HEK293 (cell line): ENCODE measurements around the gene SAPCD1.

Experiments
- GFI1B ChIP-seq: fragments of 450-650 bp; formaldehyde crosslinking; IDR thresholded peaks from 2 replicates; pipeline ENCODE4 v1.5.1; 2016; ENCODE audit warnings: missing biosample characterization, missing genetic modification characterization
- HOXA7 ChIP-seq: sonication (generic); formaldehyde crosslinking; IDR thresholded peaks from 2 replicates; pipeline ENCODE4 v1.8.1; 2022; ENCODE audit warnings: missing genetic modification reagents, borderline replicate concordance
- IKZF3 ChIP-seq: fragments of 450-650 bp; IDR thresholded peaks from 2 replicates; pipeline ENCODE4 v1.5.0; 2018; ENCODE audit warnings: missing biosample characterization, mild to moderate bottlenecking, missing genetic modification characterization, moderate library complexity
- KLF10 ChIP-seq: fragments of 450-650 bp; IDR thresholded peaks from 2 replicates; pipeline ENCODE4 v1.5.1; 2018; ENCODE audit warnings: missing biosample characterization, mild to moderate bottlenecking, missing genetic modification characterization
- PRDM10 ChIP-seq: fragments of 450-650 bp; formaldehyde crosslinking; IDR thresholded peaks from 2 replicates; pipeline ENCODE4 v1.5.1; 2016; ENCODE audit warnings: missing biosample characterization, missing genetic modification characterization
- ZBTB11 ChIP-seq: fragments of 450-650 bp; formaldehyde crosslinking; conservative IDR thresholded peaks from 2 replicates; pipeline ENCODE4 v1.5.1; 2016; ENCODE audit warnings: low read depth, missing biosample characterization, missing genetic modification characterization
- ZNF24 ChIP-seq: fragments of 450-650 bp; formaldehyde crosslinking; IDR thresholded peaks from 2 replicates; pipeline ENCODE4 v1.5.1; 2016; ENCODE audit warnings: missing biosample characterization, missing genetic modification characterization
- ZNF26 ChIP-seq: fragments of 450-650 bp; formaldehyde crosslinking; IDR thresholded peaks from 2 replicates; pipeline ENCODE4 v1.5.1; 2016; ENCODE audit warnings: missing biosample characterization, missing genetic modification characterization
- ZNF341 ChIP-seq: fragments of 450-650 bp; formaldehyde crosslinking; IDR thresholded peaks from 2 replicates; pipeline ENCODE4; 2016; ENCODE audit warnings: low read depth, missing biosample characterization, missing genetic modification characterization
- ZNF354C ChIP-seq: fragments of 450-650 bp; formaldehyde crosslinking; IDR thresholded peaks from 2 replicates; pipeline ENCODE4 v1.5.1; 2016; ENCODE audit warnings: missing biosample characterization, missing genetic modification characterization, low read depth, borderline replicate concordance
- ZNF362 ChIP-seq: fragments of 450-650 bp; formaldehyde crosslinking; IDR thresholded peaks from 2 replicates; pipeline ENCODE4 v1.5.1; 2016; ENCODE audit warnings: missing biosample characterization, missing genetic modification characterization
- ZNF426 ChIP-seq: fragments of 450-650 bp; formaldehyde crosslinking; IDR thresholded peaks from 2 replicates; pipeline ENCODE4 v1.5.1; 2017; ENCODE audit warnings: missing biosample characterization, missing genetic modification characterization, mild to moderate bottlenecking, inconsistent platforms, moderate library complexity
- ZNF488 ChIP-seq: fragments of 450-650 bp; formaldehyde crosslinking; IDR thresholded peaks from 2 replicates; pipeline ENCODE4 v1.5.1; 2016; ENCODE audit warnings: missing biosample characterization, missing genetic modification characterization
- ZNF513 ChIP-seq: fragments of 450-650 bp; IDR thresholded peaks from 2 replicates; pipeline ENCODE4 v1.5.1; 2018; ENCODE audit warnings: missing biosample characterization, missing genetic modification characterization
- ZNF514 ChIP-seq: fragments of 450-650 bp; formaldehyde crosslinking; IDR thresholded peaks from 2 replicates; pipeline ENCODE4 v1.5.1; 2016; ENCODE audit warnings: missing biosample characterization, missing genetic modification characterization
- ZNF580 ChIP-seq: fragments of 450-650 bp; formaldehyde crosslinking; IDR thresholded peaks from 2 replicates; pipeline ENCODE4 v1.5.1; 2016; ENCODE audit warnings: missing biosample characterization, missing genetic modification characterization
- ZNF585B ChIP-seq: fragments of 450-650 bp; formaldehyde crosslinking; IDR thresholded peaks from 2 replicates; pipeline ENCODE4 v1.5.1; 2016; ENCODE audit warnings: missing biosample characterization, missing genetic modification characterization
- ZNF596 ChIP-seq: fragments of 450-650 bp; IDR thresholded peaks from 2 replicates; pipeline ENCODE4 v1.5.0; 2018; ENCODE audit warnings: missing biosample characterization, mild to moderate bottlenecking, missing genetic modification characterization, moderate library complexity
- ZNF624 ChIP-seq: fragments of 450-650 bp; formaldehyde crosslinking; IDR thresholded peaks from 2 replicates; pipeline ENCODE4 v1.5.1; 2017; ENCODE audit warnings: missing biosample characterization, missing genetic modification characterization
- ZNF677 ChIP-seq: fragments of 450-650 bp; IDR thresholded peaks from 2 replicates; pipeline ENCODE4 v1.5.0; 2018; ENCODE audit warnings: missing biosample characterization, mild to moderate bottlenecking, missing genetic modification characterization, moderate library complexity
- ZNF785 ChIP-seq: fragments of 450-650 bp; formaldehyde crosslinking; IDR thresholded peaks from 2 replicates; pipeline ENCODE4 v1.5.1; 2016; ENCODE audit warnings: missing biosample characterization, missing genetic modification characterization
- ZNF837 ChIP-seq: fragments of 450-650 bp; formaldehyde crosslinking; IDR thresholded peaks from 2 replicates; pipeline ENCODE4 v1.5.1; 2016; ENCODE audit warnings: missing biosample characterization, missing genetic modification characterization
- ZSCAN4 ChIP-seq: fragments of 450-650 bp; formaldehyde crosslinking; IDR thresholded peaks from 2 replicates; pipeline ENCODE4 v1.5.1; 2017; ENCODE audit warnings: missing biosample characterization, missing genetic modification characterization

The SAPCD1 gene

GRCh38 chr6:31776989-31777666 is 14.7 kb downstream of the SAPCD1 start, which contains the start of gene VWA7 (continued):
- TF ChIP-seq ZNF488 (tag by site-specific recombination), result 0 out of 2 replicates have a peak, but pooled peaks have one; percentile 32
- no peak for TF ChIP-seq ZNF837 (tag by site-specific recombination)
- peak; percentile 76 for TF ChIP-seq ZNF513 (tag by site-specific recombination)
- no peak for TF ChIP-seq ZNF596 (tag by site-specific recombination)
- no peak for TF ChIP-seq ZNF354C (tag by site-specific recombination)
- no peak for TF ChIP-seq ZNF580 (tag by site-specific recombination)
- TF ChIP-seq ZSCAN4 (tag by site-specific recombination), result peak; percentile 38; the same call in 1 of the 2 replicates
- TF ChIP-seq ZNF677, result peak; percentile 92
- TF ChIP-seq ZNF585B (tag by site-specific recombination), result no peak
- no peak for TF ChIP-seq ZNF785 (tag by site-specific recombination)
- peak; percentile 63 for TF ChIP-seq ZNF341 (tag by site-specific recombination)
- peak; percentile 97 for TF ChIP-seq PRDM10 (tag by site-specific recombination)
- TF ChIP-seq KLF10 (tag by site-specific recombination), result peak; percentile 93
- peak; percentile 91 for TF ChIP-seq ZNF624 (tag by site-specific recombination)
- TF ChIP-seq ZNF24 (tag by site-specific recombination), result peak; percentile 92
- TF ChIP-seq ZNF362 (tag by site-specific recombination), result no peak
- peak; percentile 87 for TF ChIP-seq IKZF3 (tag by site-specific recombination)
- TF ChIP-seq GFI1B (tag by site-specific recombination), result no peak
- no peak for TF ChIP-seq ZNF514 (tag by site-specific recombination)
- no peak for TF ChIP-seq ZNF426
- TF ChIP-seq ZBTB11 (tag by site-specific recombination), result no peak
- no peak for TF ChIP-seq ZNF26 (tag by site-specific recombination)
- no peak for TF ChIP-seq HOXA7 (CRISPR knock-in tag)
